ENCODE measurements around the gene DPY19L3.

GRCh38 chr19:32480321-32480720 lies 74.8 kb downstream of the DPY19L3 start:
- TF ChIP-seq CTCF (IDR thresholded peaks at IDR 0.05) (no peak), ZFX (IDR thresholded peaks at IDR 0.05; ENCODE audit: borderline replicate concordance) (no peak)

Data from 22Rv1 (cell line).